Measurements from ENCODE around the gene KIF26A.

DNA sequence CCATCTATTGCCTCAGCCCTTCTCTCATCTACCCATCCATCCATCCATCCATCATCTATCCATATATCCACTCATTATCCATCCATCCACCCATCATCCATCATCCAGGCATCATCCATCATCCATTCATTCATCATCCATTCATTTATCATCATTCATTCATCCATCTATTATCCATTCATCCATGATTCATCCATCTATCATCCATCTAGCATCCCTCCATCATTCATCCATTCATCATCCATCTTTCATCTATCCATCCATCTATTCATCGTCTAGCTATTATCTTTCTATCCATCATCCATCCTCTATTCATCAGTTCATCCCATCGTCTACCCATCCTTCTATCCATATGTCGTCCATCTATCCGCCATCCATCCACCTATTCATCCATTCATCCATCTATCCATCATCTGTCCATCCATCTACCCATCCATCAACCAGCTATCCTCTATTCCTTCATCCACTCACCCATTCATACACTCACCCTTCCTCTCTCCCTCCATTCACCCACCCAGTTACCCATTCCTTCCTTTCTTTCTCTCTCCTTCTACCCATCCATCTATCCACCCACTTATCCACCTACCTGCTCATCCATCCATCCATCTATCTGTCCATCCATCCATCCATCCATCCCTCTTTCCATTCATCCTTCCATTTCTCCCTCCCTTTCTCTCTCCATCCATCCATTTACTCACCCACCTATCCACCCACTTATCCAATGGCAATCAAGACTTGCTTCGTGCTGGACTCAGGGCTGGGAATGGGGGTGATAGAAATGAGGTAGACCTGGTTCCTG, 59.3 kb downstream of the KIF26A start:
- TF ChIP-seq, protein P1, sequence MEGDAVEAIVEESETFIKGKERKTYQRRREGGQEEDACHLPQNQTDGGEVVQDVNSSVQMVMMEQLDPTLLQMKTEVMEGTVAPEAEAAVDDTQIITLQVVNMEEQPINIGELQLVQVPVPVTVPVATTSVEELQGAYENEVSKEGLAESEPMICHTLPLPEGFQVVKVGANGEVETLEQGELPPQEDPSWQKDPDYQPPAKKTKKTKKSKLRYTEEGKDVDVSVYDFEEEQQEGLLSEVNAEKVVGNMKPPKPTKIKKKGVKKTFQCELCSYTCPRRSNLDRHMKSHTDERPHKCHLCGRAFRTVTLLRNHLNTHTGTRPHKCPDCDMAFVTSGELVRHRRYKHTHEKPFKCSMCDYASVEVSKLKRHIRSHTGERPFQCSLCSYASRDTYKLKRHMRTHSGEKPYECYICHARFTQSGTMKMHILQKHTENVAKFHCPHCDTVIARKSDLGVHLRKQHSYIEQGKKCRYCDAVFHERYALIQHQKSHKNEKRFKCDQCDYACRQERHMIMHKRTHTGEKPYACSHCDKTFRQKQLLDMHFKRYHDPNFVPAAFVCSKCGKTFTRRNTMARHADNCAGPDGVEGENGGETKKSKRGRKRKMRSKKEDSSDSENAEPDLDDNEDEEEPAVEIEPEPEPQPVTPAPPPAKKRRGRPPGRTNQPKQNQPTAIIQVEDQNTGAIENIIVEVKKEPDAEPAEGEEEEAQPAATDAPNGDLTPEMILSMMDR (IDR thresholded peaks at IDR 0.05): no peak
- no peak for TF ChIP-seq POLR2A (IDR thresholded peaks at IDR 0.05)
